Esophagus muscularis mucosa (tissue), 3 donors: Measurements from ENCODE around the gene WFIKKN1.

Source experiments
- CTCF ChIP-seq, 3 experiments: fragments of 200-600 bp in 2 of 3; fragments of 450-650 bp in 1 of 3; sonication (generic) in 2 of 3; IDR thresholded peaks; one replicate each; pipeline ENCODE4 v1.5.1; 2017 to 2019; ENCODE audit warnings: antibody characterized with exemption in 3 of 3, mild to moderate bottlenecking in 2 of 3, moderate library complexity in 1 of 3
- EP300 ChIP-seq: sonication (generic); formaldehyde crosslinking; IDR thresholded peaks from one replicate; pipeline ENCODE4 v1.6.1; 2017; ENCODE audit warnings: antibody characterized with exemption

- TF ChIP-seq CTCF (IDR thresholded peaks at IDR 0.05), result no peak
- TF ChIP-seq EP300, result no peak
These were observed 42.7 kb downstream of the WFIKKN1 start for GRCh38 chr16:673399-673991.
